Measurements from ENCODE around the gene DLG3.

The DLG3 gene

GRCh38 chrX:70437921-70438665 lies 6.5 kb upstream of the DLG3 start:
- DNase-seq: no peak

- no peak for DNase-seq
Measured at GRCh38 chrX:70439016-70439415, 5.6 kb upstream of the DLG3 start.

- no peak for DNase-seq
Measured at GRCh38 chrX:70442224-70442623, 2.4 kb upstream of the DLG3 start.

- no peak for DNase-seq
Measured at GRCh38 chrX:70444946-70445656, 466 bp downstream of the DLG3 start.

- DNase-seq: no peak
Measured at GRCh38 chrX:70445951-70446350, 1.3 kb downstream of the DLG3 start.

GRCh38 chrX:70446380-70447350 lies 2.0 kb downstream of the DLG3 start:
- no peak for DNase-seq

- no peak for DNase-seq
Measured at GRCh38 chrX:70449457-70449966, 4.9 kb downstream of the DLG3 start.

GRCh38 chrX:70452143-70452733 lies 7.6 kb downstream of the DLG3 start:
- peak; percentile 47 for DNase-seq

- no peak for DNase-seq
Measured at GRCh38 chrX:70453024-70453618, 8.5 kb downstream of the DLG3 start.

GRCh38 chrX:70454441-70455365 lies 10.1 kb downstream of the DLG3 start:
- peak; percentile 61 for DNase-seq

GRCh38 chrX:70455366-70456202 lies 10.9 kb downstream of the DLG3 start:
- DNase-seq: no peak

GRCh38 chrX:70456256-70456655 lies 11.6 kb downstream of the DLG3 start:
- DNase-seq: no peak

GRCh38 chrX:70461026-70461425 lies 16.4 kb downstream of the DLG3 start:
- DNase-seq: no peak

GRCh38 chrX:70464051-70464450 lies 19.4 kb downstream of the DLG3 start:
- DNase-seq: no peak

GRCh38 chrX:70466968-70467367 lies 22.3 kb downstream of the DLG3 start:
- DNase-seq: no peak

- no peak for DNase-seq
Measured at GRCh38 chrX:70468709-70469108, 24.1 kb downstream of the DLG3 start.

GRCh38 chrX:70470850-70471289 lies 26.2 kb downstream of the DLG3 start:
- DNase-seq: no peak

- no peak for DNase-seq
Measured at GRCh38 chrX:70476166-70476933, 31.7 kb downstream of the DLG3 start.

All from activated CD4-positive, alpha-beta T cell treated with anti-CD3 and anti-CD28 coated beads, Interleukin-2, amount 50 U/mL, for 1 hour (primary cell).